ENCODE results near the gene ANKRD22.
A peak's percentile ranks its signal among the peaks of the same experiment; 100 is the strongest.
"Not testable (repeated sequence)": the region's sequence is repeated elsewhere in the genome, so short reads cannot be mapped to it uniquely, and the experiment has no call there.

ANKRD22 gene

DNA sequence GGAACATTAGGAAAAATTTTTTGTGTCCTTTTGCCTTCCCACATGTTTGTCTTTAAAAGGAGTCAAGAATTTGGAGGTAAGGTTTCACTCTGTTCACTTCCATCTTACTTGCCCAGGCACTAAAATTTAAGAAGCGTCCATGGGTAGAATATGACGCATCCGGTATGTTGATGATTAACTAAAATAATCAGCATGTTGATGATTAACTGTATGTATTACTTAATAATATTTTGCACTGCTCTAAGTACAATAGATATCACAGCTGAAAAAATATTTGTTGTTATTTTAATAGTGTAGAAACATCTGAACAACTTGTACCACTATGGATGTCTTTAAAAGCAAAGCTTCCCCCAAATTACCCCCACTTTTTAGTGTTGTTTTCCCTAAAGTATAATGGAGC, 11.5 kb downstream of the ANKRD22 start:
- no peak for FAIRE-seq
- no peak for DNase-seq (ENCODE audit: extremely low spot score, insufficient read length, low read depth)

DNA sequence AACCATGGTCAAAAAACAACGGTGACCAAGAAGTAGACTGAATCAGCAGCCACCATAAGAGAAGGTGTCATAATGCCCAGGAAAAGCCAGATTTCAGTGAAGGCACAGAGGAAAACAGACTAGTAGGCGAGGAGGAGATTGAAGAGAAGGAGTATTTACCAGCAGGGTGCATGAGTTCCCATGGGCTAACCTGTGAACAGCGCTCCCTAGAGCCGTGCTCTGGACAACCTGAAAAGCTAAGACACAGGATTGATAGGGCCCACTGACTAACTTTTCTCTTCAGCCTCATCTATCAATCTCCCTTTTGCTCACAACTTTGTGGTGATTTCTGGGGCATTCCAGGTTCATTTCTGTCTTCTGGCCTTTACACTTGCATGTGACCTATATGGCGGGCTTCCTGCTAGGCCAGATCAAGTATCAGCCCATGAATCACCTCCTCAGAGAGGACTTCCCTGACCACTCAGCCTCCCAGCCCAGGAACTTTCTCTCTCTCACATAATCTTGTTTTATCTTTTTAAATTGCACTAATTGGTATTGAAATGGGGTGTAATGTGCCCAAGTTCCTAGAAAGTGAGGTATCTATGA, 12.8 kb downstream of the ANKRD22 start:
- DNase-seq (ENCODE audit: extremely low spot score, insufficient read length, low read depth) (no peak), FAIRE-seq (no peak)

- FAIRE-seq; DNase-seq (ENCODE audit: extremely low spot score, insufficient read length, low read depth): not testable (repeated sequence)
Measured at GRCh38 chr10:88837632-88838031, 14.0 kb downstream of the ANKRD22 start.

DNA sequence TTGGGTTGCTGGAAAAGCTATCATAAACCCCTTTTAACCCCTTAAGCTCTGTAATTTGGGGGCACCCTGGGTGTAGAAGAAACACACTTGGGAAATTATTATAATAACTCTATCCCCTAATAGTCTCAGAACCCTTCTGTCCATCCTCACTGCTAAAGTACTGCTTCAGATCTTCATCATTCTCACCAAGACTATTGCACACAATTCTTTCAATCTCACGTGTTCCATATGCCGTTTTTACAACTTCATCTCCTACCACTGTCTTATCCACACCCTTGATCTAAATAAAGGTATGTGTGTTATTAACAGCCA, 15.8 kb downstream of the ANKRD22 start:
- DNase-seq (ENCODE audit: extremely low spot score, insufficient read length, low read depth): no peak

DNA sequence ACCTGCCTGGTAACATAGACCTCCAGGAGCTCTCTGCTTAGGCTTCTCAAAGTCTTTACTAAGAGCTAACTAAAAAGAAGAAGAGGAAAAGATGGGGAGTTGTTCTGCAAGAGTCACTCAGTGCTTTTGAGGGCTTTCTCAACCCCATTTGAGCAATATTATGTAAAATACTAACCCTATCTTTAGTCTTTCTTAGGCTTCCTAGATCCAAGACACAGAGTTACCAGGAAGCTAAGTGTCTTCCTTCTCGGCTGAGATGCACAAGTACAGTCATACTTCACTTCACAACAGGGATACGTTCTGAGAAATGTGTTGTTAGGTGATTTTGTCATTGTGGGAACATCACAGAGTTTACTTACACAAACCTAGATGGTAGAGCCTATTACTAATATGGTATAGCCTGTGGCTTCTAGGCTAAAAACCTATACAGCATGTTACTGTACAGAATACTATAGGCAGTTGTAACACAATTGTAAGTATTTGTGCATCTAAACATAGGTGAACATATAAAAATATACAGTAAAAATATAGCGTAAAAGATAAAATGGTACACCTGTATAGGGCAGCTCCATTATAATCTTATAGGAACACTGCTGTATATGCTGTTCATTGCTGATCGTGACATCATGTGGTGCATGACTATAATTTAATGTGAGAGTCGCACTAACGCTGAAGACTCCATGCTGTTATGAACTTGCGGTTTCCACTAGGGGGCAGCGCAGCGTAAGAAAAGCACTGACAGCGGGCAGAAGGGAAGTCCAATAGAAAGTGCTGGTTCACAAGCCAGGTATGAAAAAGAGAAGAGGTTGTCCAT, 16.3 kb downstream of the ANKRD22 start:
- DNase-seq (ENCODE audit: extremely low spot score, insufficient read length, low read depth): peak; percentile 46
- FAIRE-seq: peak; percentile 98

More for the DNA sequence above, 15.8 kb downstream of the ANKRD22 start:
- no peak for FAIRE-seq

GRCh38 chr10:88833723-88834122, 17.9 kb downstream of the ANKRD22 start:
- no peak for DNase-seq (ENCODE audit: extremely low spot score, insufficient read length, low read depth)
- FAIRE-seq: no peak

DNA sequence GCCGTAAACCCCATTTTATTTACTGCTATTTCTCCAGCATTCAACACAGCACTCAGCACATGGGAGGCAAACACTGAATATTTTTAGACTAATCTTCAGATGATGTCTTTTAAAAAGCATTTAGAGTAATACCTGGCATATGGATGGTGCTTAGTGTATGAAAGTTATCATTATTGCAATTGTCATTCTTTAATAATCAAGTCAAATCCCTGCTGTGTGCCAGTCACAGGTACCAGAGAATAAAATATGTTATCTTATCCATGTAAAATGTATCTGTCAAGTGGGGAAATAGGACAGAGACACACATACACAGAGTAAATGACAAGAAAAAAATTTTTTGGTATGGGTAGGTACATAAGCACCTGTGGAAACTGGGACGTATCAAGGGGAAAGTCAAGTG, 18.5 kb downstream of the ANKRD22 start:
- FAIRE-seq (no peak), DNase-seq (ENCODE audit: extremely low spot score, insufficient read length, low read depth) (no peak)

DNA sequence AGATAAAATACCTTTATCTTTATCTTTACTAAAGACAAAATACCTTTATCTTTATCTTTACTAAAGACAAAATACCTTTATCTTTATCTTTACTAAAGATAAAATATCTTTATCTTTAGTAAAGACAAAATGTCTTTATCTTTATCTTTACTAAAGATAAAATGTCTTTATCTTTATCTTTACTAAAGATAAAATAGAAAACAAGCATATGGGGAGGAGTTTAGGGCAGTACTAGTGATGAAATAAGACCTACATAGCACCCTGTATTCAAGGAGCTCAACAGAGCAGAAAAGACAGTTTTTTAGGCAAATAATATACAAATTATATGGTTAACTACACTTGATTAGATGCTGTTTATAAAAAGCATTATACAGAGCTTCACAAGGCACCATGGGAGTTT, 19.3 kb downstream of the ANKRD22 start:
- FAIRE-seq (no peak), DNase-seq (ENCODE audit: extremely low spot score, insufficient read length, low read depth) (no peak)

DNA sequence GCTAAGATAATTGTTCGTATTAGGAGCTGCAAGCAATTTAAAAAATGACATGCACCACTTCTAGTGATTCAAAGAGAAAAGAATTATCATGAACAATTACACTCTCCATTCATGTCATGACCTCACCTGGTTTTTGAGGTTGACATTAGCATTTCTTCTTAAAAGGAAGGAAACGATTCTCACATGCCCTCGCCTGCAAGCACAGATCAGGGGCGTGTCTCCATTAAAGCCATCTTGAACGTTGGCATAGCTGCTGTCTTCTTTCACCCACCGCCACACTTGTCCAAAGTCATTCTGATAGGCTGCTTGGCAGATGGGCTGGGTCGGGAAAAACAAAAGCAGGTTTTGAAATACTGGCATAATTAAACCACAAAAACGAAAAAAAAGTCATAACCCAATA, 19.9 kb downstream of the ANKRD22 start:
- DNase-seq (ENCODE audit: extremely low spot score, insufficient read length, low read depth) (no peak), FAIRE-seq (peak; percentile 46)

DNA sequence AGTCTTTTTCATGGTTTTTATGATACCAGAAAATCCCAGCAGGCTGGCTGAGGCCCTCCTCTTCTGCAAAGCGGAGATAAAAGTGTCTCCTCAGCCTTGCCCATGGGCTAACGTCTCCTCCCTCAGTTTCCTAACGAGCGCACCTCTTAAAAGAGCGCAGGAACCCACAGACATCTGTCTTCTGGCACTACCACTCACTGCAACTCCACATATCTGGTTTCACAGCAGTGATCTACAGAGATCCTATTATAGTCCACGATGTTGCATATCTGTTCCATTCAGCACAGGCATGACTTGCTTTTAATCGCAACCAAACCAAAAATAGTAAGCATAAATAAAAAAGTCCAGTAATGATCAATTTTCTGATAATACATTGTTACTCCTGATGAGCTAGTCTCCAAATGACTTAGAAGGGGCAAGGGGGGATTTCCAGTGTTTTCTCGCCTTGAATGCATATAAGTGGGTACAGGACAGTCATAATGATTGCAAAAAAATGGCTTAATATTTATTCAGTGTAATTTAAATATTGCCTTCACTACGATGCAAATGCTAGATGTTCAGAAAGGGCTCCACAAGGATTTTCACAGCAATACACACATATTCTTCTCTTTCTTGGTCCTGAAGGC, 20.9 kb downstream of the ANKRD22 start:
- FAIRE-seq (no peak), DNase-seq (ENCODE audit: extremely low spot score, insufficient read length, low read depth) (no peak)

GRCh38 chr10:88828310-88828709, 23.3 kb downstream of the ANKRD22 start:
- DNase-seq (ENCODE audit: extremely low spot score, insufficient read length, low read depth): no peak
- no peak for FAIRE-seq

DNA sequence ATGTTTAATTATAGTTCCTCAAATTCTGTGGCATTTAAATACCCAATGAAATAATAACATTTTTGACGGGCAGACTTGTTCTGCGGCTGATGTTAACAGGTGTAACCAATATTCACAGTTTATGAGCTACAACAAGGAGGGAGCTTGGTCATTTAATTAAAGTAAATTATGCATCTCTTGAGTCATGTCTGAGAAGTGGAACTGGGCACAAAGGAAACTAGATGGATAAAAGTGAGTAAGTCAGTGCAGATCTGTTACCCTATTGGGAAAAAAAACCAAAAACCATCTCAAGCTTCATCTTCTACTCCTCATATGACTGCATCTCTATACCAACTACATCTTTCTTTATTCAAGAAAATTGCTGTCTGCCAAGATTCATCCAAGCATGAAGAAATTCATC, 24.0 kb downstream of the ANKRD22 start:
- DNase-seq (ENCODE audit: extremely low spot score, insufficient read length, low read depth) (no peak), FAIRE-seq (peak; percentile 64)

- DNase-seq (ENCODE audit: extremely low spot score, insufficient read length, low read depth): no peak
- peak; percentile 52 for FAIRE-seq
Measured at GRCh38 chr10:88826388-88826787, 25.3 kb downstream of the ANKRD22 start.

DNA sequence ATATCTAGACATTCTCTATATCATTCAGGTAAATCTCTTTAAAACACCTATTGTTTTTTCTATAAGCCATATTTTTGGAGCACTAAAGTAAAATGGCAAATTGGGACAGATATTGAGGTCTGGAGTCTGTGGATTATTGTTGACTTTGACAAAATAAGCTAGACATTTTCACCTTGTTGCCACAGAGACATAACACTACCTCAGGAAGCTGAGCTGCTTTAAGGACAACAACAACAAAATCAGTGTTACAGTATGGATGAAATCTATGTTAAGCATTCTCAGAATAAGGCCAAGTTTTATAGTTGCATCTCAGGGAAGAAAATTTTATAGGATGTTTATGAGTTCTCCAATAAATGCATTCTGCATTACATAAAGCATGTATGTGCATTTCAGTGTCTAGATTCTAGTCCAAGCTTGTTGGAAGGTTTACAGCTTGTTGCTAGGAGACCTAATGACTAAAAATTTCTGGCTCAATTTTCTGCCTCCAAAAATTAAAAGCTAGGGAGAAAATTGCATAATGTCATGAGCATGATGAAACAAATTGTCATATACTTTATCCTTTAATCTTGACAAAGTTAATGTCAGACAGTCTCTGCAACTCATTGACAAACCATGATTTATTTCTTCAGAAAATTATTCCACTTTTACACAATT, 30.8 kb downstream of the ANKRD22 start:
- no peak for DNase-seq (ENCODE audit: extremely low spot score, insufficient read length, low read depth)
- no peak for FAIRE-seq

DNA sequence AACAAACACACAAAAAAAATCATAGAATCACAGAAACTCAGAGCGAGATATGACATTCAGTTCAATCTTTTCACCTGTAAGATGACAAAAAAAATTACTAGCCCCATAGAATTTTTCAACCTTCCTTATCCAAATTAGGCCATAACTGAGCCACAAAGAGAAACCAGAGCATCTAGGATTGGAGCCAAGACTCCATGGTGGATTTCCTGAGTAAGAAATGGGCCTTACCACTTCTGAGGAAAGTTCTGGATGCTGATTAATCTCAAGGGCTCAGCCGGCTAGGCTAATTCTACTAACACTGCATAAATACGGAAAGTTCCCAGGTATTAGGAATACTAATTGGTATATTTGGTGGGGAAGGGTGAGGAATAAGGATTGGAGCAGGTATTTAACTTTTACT, 32.4 kb downstream of the ANKRD22 start:
- no peak for FAIRE-seq
- DNase-seq (ENCODE audit: extremely low spot score, insufficient read length, low read depth): no peak

DNA sequence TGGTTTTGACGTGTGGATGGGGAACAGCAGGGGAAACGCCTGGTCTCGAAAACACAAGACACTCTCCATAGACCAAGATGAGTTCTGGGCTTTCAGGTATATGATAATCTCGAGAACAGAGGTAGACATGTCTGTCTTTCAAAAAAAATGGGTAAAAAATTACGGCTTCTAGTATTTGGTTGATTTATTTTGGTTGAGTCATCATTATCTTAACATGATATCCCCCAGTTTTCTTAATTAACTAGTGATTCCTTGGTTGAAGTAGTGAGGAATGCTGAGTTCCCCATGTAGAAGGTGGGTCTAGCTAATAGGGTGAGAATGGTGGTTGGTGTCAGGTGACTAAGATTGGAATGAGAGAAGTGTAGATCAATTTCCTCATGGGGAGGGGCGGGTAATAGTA, 38.4 kb downstream of the ANKRD22 start:
- FAIRE-seq (no peak), DNase-seq (ENCODE audit: extremely low spot score, insufficient read length, low read depth) (no peak)

- FAIRE-seq (peak; percentile 89), DNase-seq (ENCODE audit: extremely low spot score, insufficient read length, low read depth) (no peak)
Measured at GRCh38 chr10:88810196-88810961, 41.3 kb downstream of the ANKRD22 start.

- DNase-seq (ENCODE audit: extremely low spot score, insufficient read length, low read depth) (no peak), FAIRE-seq (no peak)
Measured at GRCh38 chr10:88809621-88810020, 42.0 kb downstream of the ANKRD22 start.

DNA sequence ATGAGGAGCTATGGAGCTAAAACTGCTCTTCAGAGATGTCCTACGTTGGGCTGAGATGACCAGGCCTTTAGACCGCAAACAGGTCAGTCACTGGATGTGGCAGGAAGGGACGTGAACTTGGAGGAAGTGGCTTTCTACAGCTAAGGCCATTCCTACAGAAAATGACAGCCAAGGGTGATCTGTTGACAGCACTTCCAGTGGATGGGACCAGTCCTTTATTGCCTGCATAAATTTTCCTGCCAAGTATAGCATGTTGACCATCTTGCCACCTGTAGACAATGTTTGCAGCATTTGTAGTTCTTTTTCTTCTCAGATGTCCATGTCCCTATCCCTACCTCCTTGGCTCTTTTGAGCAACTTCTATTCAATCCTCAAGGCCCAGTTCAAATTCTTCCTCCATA, 45.7 kb downstream of the ANKRD22 start:
- no peak for DNase-seq (ENCODE audit: extremely low spot score, insufficient read length, low read depth)
- FAIRE-seq: no peak

DNA sequence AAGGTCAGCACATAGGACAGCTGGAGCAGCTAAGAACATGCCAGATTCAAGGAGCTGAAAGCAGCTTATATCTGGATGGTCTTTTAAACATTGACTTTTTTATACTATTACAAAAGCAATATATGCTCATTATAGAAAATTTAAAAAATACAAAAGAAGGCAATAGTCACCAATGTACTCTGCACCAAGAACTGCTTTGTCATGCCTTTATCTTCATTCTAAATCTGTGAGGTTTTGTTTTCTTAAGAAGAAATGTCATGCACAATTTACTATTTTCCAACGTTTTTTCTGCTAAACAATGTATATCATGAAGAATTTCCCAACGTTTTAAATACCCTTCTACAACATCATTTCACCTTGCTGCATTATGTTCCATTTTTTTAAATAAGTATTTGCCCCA, 46.3 kb downstream of the ANKRD22 start:
- DNase-seq (ENCODE audit: extremely low spot score, insufficient read length, low read depth) (no peak), FAIRE-seq (no peak)

All from GM18507 (cell line).